ENCODE measurements around the gene PPM1D. TPM values are rescaled to one million over a fixed set of nuclear protein-coding genes. Genes with fewer than 3 reads are reported as not detected.
A peak's percentile ranks its signal among the peaks of the same experiment; 100 is the strongest.
"Not testable (repeated sequence)": the region's sequence is repeated elsewhere in the genome, so short reads cannot be mapped to it uniquely, and the experiment has no call there.

The PPM1D gene
- total RNA-seq, 4 donors from 2014 or later = 10.9 to 31.1 (median 16.7) TPM

DNA sequence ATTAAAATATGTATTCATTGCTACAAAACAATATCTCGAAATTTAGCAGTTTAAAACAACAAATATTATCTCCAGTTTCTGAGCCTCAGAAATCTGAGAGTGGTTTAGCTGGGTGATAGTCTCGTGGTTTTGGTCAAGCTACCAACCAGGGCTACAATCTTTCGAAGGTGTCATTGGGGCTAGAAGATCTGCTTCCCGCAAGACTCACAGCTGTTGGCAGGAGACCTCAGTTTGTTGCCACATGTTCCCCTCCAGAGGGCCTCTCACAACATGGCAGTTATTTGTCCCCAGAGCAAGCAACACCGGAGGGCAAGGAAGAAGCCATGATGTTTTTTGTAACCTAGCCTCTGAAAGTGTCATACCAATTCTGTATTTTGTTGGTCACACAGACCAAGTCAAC lies 65.6 kb downstream of the PPM1D start:
- TF ChIP-seq, protein P1, sequence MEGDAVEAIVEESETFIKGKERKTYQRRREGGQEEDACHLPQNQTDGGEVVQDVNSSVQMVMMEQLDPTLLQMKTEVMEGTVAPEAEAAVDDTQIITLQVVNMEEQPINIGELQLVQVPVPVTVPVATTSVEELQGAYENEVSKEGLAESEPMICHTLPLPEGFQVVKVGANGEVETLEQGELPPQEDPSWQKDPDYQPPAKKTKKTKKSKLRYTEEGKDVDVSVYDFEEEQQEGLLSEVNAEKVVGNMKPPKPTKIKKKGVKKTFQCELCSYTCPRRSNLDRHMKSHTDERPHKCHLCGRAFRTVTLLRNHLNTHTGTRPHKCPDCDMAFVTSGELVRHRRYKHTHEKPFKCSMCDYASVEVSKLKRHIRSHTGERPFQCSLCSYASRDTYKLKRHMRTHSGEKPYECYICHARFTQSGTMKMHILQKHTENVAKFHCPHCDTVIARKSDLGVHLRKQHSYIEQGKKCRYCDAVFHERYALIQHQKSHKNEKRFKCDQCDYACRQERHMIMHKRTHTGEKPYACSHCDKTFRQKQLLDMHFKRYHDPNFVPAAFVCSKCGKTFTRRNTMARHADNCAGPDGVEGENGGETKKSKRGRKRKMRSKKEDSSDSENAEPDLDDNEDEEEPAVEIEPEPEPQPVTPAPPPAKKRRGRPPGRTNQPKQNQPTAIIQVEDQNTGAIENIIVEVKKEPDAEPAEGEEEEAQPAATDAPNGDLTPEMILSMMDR (IDR thresholded peaks at IDR 0.05) = no peak
- TF ChIP-seq POLR2A (IDR thresholded peaks at IDR 0.05) = no peak
- WGBS, 2 donors = 83 to 90% methylated on average over 5 of the region's 5 CpGs
- DNase-seq (ENCODE audit: low spot score in 2 of 2) = no peak
- intact Hi-C loops (cut with DNase I; ENCODE audit: low total_unique reads) = no loop called here
- no peak overlapping the region for H3K4me3 ChIP-seq (ENCODE audit: low read depth, poor library complexity, severe bottlenecking)

DNA sequence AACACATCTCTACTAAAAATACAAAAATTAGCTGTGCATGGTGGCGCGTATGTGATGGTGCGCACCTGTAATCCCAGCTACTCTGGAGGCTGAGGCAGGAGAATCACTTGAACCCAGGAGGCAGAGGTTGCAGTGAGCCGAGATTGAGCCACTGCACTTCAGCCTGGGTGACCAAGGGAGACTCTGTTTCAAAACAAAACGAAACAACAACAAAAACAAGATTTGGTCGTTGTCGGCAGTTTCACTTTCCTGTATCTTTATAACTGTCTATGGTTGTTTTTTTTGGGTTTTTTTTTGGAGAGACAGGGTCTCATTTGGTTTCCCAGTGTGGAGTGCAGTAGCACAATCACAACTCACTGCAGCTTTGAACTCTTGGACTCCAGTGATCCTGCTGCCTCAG lies 68.7 kb downstream of the PPM1D start:
- intact Hi-C loops (cut with DNase I; ENCODE audit: low total_unique reads); DNase-seq (ENCODE audit: low spot score in 2 of 2); H3K4me3 ChIP-seq (ENCODE audit: low read depth, poor library complexity, severe bottlenecking): not testable (repeated sequence)
- 92% methylated on average over 7 of the region's 7 CpGs for WGBS, 2 donors

DNA sequence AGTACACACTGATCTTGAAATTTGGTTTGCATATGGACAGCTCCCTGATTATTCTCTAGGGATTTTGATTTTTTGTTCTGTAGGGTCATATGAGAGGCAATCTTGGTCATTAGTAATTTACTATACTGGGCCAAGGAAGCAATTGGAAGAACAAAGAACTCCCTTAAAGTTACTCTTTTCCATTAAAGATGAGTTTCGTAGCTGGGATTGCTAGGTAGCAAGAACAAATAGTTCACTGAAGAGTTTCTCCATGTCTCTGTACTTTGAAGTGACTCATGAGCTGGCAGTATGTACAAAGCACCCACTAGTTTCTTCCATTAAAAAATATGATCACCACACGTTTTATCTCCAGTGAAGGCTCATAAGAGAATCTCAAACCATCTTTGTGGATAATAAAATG lies 71.5 kb downstream of the PPM1D start:
- no peak for TF ChIP-seq POLR2A (IDR thresholded peaks at IDR 0.05)
- TF ChIP-seq, protein P1 (IDR thresholded peaks at IDR 0.05) = no peak
- 34 to 47% methylated on average over 2 of the region's 2 CpGs for WGBS, 2 donors
- intact Hi-C loops (cut with DNase I; ENCODE audit: low total_unique reads) = no loop called here
- H3K4me3 ChIP-seq (ENCODE audit: low read depth, poor library complexity, severe bottlenecking) = no peak overlapping the region
- no peak for DNase-seq (ENCODE audit: low spot score in 2 of 2)

DNA sequence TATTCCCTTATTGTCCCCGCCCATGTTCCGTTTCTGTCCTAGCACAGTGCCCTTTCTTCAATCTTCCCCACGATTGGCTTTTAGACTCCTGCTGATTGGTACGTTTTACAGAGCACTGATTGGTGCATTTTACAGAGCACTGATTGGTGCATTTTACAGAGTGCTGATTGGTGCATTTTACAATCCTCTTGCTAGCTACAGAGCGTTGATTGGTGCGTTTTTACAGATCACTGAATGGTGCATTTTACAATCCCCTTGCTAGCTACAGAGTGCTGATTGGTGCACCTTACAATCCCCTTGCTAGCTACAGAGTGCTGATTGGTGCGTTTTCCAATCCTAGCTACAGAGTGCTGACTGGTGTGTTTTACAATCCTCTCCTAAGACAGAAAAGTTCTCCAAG lies 74.6 kb downstream of the PPM1D start:
- intact Hi-C loops (cut with DNase I; ENCODE audit: low total_unique reads); H3K4me3 ChIP-seq (ENCODE audit: low read depth, poor library complexity, severe bottlenecking): not testable (repeated sequence)

DNA sequence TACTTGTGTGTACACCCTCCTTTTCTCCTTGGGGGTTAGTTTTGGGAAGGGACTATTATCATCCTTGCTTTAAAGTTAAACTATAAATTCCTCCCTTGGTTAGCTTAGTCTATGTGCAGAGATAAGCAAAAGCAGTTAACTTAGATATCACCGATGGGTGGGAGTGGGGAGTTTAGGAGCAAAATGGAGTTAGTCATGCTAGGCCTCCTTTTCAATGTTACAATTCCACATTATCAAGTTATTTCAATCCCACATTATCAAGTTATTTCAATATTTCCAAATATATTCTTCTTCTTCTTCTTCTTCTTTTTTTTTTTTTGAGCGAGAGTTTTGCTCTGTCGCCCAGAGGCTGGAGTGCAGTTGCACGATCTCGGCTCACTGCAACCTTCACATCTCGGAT lies 76.0 kb downstream of the PPM1D start:
- intact Hi-C loops (cut with DNase I; ENCODE audit: low total_unique reads) = no loop called here
- no peak overlapping the region for H3K4me3 ChIP-seq (ENCODE audit: low read depth, poor library complexity, severe bottlenecking)
- WGBS, 2 donors = 95 to 96% methylated on average over 6 of the region's 6 CpGs
- DNase-seq (ENCODE audit: low spot score in 2 of 2) = no peak
- TF ChIP-seq POLR2A (IDR thresholded peaks at IDR 0.05) = no peak
- TF ChIP-seq, protein P1 (IDR thresholded peaks at IDR 0.05) = no peak

More for the DNA sequence above, 74.6 kb downstream of the PPM1D start:
- 90 to 93% methylated on average over 7 of the region's 7 CpGs for WGBS, 2 donors
- DNase-seq (ENCODE audit: low spot score in 2 of 2) = not testable (repeated sequence)

DNA sequence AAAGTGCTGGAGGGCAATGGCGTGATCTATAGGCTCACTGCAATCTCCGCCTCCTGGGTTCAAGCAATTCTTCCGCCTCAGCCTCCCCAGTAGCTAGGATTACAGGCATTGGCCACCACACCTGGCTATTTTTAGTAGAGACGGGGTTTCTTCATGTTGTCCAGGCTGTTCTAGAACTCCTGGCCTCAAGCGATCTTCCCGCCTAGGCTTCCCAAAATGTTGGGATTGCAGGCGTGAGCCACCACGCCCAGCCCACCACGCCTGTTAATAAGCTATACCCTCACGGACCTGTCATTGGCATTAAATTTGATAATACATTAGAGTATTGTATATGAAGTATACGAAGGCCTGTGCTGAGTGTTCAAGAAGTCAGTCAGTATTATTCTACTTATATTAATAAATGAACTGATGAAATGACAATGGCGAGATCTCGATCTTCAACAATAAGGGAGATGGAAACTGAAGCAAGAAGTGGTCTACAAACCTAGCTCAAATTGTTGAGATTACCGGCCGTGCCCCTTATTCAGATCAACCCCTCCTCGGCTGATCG lies 76.8 kb downstream of the PPM1D start:
- peak in 1 of 2 donors; percentile 73 for TF ChIP-seq POLR2A (IDR thresholded peaks at IDR 0.05)
- TF ChIP-seq, protein P1 (IDR thresholded peaks at IDR 0.05) = no peak
- intact Hi-C loops (cut with DNase I; ENCODE audit: low total_unique reads) = no loop called here
- 27 to 30% methylated on average over 17 of the region's 17 CpGs for WGBS, 2 donors
- DNase-seq (ENCODE audit: low spot score in 2 of 2) = no peak
- peak overlapping the region; percentile 31 for H3K4me3 ChIP-seq (ENCODE audit: low read depth, poor library complexity, severe bottlenecking)
